Lower leg skin (tissue), 4 donors: ENCODE data around the gene INSIG2. TPM values are rescaled to one million over a fixed set of nuclear protein-coding genes. Genes with fewer than 3 reads are reported as not detected.

Experiments
- DNase-seq, 2 donors: peaks; one replicate each; pipeline ENCODE4 v3.0.0-alpha.2; 2019; ENCODE audit warnings: low spot score in 2 of 2
- H3K4me3 ChIP-seq: fragments of 200-600 bp; sonication (generic); 2 replicates; pipeline ENCODE4 v1.5.1; 2017; ENCODE audit warnings: mild to moderate bottlenecking, low read depth; ENCODE audit not compliant: poor library complexity, severe bottlenecking
- CTCF ChIP-seq, 3 donors: fragments of 450-650 bp; IDR thresholded peaks; one replicate each; pipeline ENCODE4 v1.5.1; 2016; ENCODE audit warnings: antibody characterized with exemption in 3 of 3, mild to moderate bottlenecking in 3 of 3, moderate library complexity in 2 of 3
- POLR2A ChIP-seq, 2 donors: fragments of 450-650 bp; IDR thresholded peaks; one replicate each; pipeline ENCODE4 v1.6.1; 2016 to 2017; ENCODE audit warnings: antibody characterized with exemption in 2 of 2, mild to moderate bottlenecking in 1 of 2, moderate library complexity in 1 of 2
- WGBS, 2 donors: methylation state at CpG; one replicate each; pipeline ENCODE4 v1.1.5; 2018; 5-methylcytosine and 5-hydroxymethylcytosine counted together
- intact Hi-C: fragments of 100-400 bp; cut with DNase I; formaldehyde crosslinking; loops from one replicate; pipeline ENCODE4 v1.15.0; 2023; ENCODE audit warnings: low total_unique reads
- total RNA-seq, 4 donors: library from RNA; depleted of rRNA; stranded (reverse); fragments of >200 nt; gene quantifications; one replicate each; pipeline ENCODE4 v1.1.0, GENCODE V29; 2016

INSIG2 gene
- total RNA-seq, 4 donors from 2014 or later, result 11.6 to 13.6 (median 12.5) TPM

GRCh38 chr2:118122594-118123281 lies 34.5 kb downstream of the INSIG2 start:
- DNase-seq, result no peak
- WGBS, 2 donors, result 48 to 54% methylated on average over 2 of the region's 2 CpGs
- intact Hi-C loops, result no loop called here
- TF ChIP-seq POLR2A (IDR thresholded peaks at IDR 0.05) (no peak), CTCF (IDR thresholded peaks at IDR 0.05) (no peak)
- H3K4me3 ChIP-seq, result no peak overlapping the region

GRCh38 chr2:118123561-118124232 lies 35.4 kb downstream of the INSIG2 start:
- H3K4me3 ChIP-seq, result no peak overlapping the region
- intact Hi-C loops, result no loop called here
- WGBS, 2 donors, result 37 to 42% methylated on average over 3 of the region's 3 CpGs
- DNase-seq, result peak in 1 of 2 donors; percentile 64
- TF ChIP-seq POLR2A (IDR thresholded peaks at IDR 0.05) (no peak), CTCF (IDR thresholded peaks at IDR 0.05) (no peak)

GRCh38 chr2:118124288-118124891 lies 36.1 kb downstream of the INSIG2 start:
- no peak for TF ChIP-seq CTCF (IDR thresholded peaks at IDR 0.05)
- no peak for TF ChIP-seq POLR2A (IDR thresholded peaks at IDR 0.05)
- H3K4me3 ChIP-seq, result no peak overlapping the region
- intact Hi-C loops, result no loop called here
- 76 to 84% methylated on average over 8 of the region's 8 CpGs for WGBS, 2 donors
- DNase-seq, result no peak

- 85% methylated on average over 5 of the region's 5 CpGs for WGBS, 2 donors
- no peak for TF ChIP-seq CTCF (IDR thresholded peaks at IDR 0.05)
- TF ChIP-seq POLR2A (IDR thresholded peaks at IDR 0.05), result no peak
- intact Hi-C loops, result no loop called here
- H3K4me3 ChIP-seq, result no peak overlapping the region
- DNase-seq, result no peak
Observed at GRCh38 chr2:118127250-118127649, 39.0 kb downstream of the INSIG2 start.

GRCh38 chr2:118128826-118129225 lies 40.6 kb downstream of the INSIG2 start:
- intact Hi-C loops, result no loop called here
- TF ChIP-seq CTCF (IDR thresholded peaks at IDR 0.05) (no peak), POLR2A (IDR thresholded peaks at IDR 0.05) (no peak)
- WGBS, 2 donors, result 70 to 72% methylated on average over 3 of the region's 3 CpGs
- no peak for DNase-seq
- no peak overlapping the region for H3K4me3 ChIP-seq
